ENCODE measurements around the gene DCN. TPM values are rescaled to one million over a fixed set of nuclear protein-coding genes. Genes with fewer than 3 reads are reported as not detected.
A peak's percentile ranks its signal among the peaks of the same experiment; 100 is the strongest.

DCN gene
- total RNA-seq, 6 experiments from 2014 or later = 82.7 to 235 (median 164) TPM

DNA sequence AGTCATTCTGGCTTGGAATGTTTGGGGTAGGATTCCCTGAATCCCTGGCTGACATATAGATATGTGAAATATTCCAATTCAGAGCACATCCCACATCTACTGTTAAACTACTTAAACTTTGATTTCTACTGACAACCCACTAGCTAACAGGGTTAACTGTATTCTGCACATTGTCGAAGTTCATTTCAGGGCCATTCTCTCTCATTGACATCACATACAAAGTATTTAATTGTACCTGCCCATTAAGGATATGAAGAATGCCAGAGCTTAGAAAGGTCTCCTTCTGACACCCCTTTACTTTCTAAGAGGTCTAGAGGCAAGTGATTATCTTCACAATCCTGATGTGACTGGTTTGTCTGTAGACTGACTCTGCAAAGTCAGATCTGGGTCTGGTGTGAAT lies 2.8 kb upstream of the DCN start:
- no peaks in the 10 kb centered on the region for H3K36me3 ChIP-seq
- no peak for TF ChIP-seq POLR2A (IDR thresholded peaks at IDR 0.05)
- TF ChIP-seq, protein P1, sequence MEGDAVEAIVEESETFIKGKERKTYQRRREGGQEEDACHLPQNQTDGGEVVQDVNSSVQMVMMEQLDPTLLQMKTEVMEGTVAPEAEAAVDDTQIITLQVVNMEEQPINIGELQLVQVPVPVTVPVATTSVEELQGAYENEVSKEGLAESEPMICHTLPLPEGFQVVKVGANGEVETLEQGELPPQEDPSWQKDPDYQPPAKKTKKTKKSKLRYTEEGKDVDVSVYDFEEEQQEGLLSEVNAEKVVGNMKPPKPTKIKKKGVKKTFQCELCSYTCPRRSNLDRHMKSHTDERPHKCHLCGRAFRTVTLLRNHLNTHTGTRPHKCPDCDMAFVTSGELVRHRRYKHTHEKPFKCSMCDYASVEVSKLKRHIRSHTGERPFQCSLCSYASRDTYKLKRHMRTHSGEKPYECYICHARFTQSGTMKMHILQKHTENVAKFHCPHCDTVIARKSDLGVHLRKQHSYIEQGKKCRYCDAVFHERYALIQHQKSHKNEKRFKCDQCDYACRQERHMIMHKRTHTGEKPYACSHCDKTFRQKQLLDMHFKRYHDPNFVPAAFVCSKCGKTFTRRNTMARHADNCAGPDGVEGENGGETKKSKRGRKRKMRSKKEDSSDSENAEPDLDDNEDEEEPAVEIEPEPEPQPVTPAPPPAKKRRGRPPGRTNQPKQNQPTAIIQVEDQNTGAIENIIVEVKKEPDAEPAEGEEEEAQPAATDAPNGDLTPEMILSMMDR (IDR thresholded peaks at IDR 0.05) = no peak
- intact Hi-C loops (cut with DNase I) = no loop called here
- no peaks in the 10 kb centered on the region for H3K4me1 ChIP-seq
- no peaks in the 10 kb centered on the region for H3K27me3 ChIP-seq
- no peak overlapping the region for H3K4me3 ChIP-seq
- no peak for DNase-seq
- no peak overlapping the region for H3K27ac ChIP-seq
- H3K9me3 ChIP-seq = no peaks in the 10 kb centered on the region
- ATAC-seq = no peak
- 63% methylated on average over 1 of the region's 1 CpG for WGBS (ENCODE audit: insufficient coverage, low coverage, low lambda C conversion rate, missing lambda C conversion rate)

DNA sequence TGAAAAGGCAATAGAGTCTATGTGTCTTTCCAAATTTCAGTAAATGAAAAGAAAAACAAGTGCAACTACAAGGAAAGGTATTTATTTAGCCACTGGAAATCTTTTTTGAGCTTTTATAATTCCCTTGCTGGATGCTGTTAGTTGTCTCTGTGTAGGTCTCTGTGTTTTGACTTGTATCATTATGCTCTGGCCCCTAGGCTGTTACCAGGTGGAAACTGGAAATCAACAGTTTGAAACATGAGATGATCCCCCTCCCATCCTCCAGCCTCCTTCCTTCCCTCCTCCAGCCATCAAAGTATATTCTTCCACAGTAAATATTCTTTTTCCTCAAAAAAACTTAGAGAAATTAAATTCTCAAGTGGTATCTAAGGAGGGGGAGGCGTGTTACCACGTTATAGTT lies 934 bp upstream of the DCN start:
- no peak for DNase-seq

DNA sequence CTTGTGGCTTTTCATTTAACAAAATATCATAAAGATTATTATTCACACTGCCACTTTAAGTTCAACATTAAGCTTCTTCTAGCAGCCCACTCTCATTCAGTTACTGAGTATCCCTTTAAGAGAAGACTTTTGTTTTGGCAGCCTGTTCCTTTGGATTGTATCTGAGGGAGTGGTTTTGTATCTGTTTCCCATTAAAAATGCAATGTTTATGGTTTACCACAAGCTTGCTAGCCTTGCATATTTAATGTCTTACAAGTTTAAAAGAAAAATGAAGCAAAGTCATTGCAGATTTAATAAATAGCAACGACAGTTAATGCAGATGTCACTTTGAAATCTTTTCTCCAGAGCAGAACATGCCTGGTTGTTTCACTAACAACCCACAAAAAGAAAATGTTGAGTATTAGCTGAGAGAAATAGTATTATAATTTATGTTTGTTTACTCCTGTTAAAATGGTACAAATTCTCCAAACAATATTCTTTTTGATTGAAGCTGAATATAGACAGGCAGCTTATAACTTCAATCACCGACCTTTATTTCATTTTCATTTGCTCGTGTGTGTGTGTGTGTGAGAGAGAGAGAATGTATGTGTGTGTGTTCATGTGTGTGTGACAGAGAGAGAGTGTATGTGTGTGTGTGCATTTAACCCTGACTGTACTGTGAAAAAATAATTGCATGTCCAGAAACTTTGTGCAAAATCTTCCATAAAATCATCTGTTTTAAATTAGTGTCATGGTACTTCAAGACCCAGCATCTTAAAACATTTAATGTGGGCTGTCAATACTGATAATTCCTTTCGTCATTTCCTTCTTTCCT lies 1.8 kb downstream of the DCN start:
- TF ChIP-seq, protein P1 (IDR thresholded peaks at IDR 0.05) = no peak
- TF ChIP-seq POLR2A (IDR thresholded peaks at IDR 0.05) = no peak
- DNase-seq = no peak
- Histone ChIP-seq H3K27ac (peak overlapping the region in 2 of 3 donors; percentile 13 to 18), H3K4me3 (peak overlapping the region; percentile 3 to 20 (median 6)), H3K4me1 (no peaks in the 10 kb centered on the region), H3K9me3 (no peaks in the 10 kb centered on the region), H3K27me3 (no peaks in the 10 kb centered on the region), H3K36me3 (no peaks in the 10 kb centered on the region)
- 13% methylated on average over 4 of the region's 4 CpGs for whole genome bisulfite sequencing (ENCODE audit: insufficient coverage, low coverage, low lambda C conversion rate, missing lambda C conversion rate)
- intact Hi-C loops (cut with DNase I) = no loop called here
- ATAC-seq = no peak

More for the DNA sequence above, 934 bp upstream of the DCN start:
- 21% methylated on average over 2 of the region's 2 CpGs for WGBS (ENCODE audit: insufficient coverage, low coverage, low lambda C conversion rate, missing lambda C conversion rate)
- no peak overlapping the region for H3K27ac ChIP-seq
- intact Hi-C loops (cut with DNase I) = no loop called here
- H3K36me3 ChIP-seq = no peaks in the 10 kb centered on the region
- H3K27me3 ChIP-seq = no peaks in the 10 kb centered on the region
- no peak overlapping the region for H3K4me3 ChIP-seq
- no peaks in the 10 kb centered on the region for H3K4me1 ChIP-seq
- H3K9me3 ChIP-seq = no peaks in the 10 kb centered on the region
- TF ChIP-seq, protein P1 (IDR thresholded peaks at IDR 0.05) = no peak
- ATAC-seq = no peak

DNA sequence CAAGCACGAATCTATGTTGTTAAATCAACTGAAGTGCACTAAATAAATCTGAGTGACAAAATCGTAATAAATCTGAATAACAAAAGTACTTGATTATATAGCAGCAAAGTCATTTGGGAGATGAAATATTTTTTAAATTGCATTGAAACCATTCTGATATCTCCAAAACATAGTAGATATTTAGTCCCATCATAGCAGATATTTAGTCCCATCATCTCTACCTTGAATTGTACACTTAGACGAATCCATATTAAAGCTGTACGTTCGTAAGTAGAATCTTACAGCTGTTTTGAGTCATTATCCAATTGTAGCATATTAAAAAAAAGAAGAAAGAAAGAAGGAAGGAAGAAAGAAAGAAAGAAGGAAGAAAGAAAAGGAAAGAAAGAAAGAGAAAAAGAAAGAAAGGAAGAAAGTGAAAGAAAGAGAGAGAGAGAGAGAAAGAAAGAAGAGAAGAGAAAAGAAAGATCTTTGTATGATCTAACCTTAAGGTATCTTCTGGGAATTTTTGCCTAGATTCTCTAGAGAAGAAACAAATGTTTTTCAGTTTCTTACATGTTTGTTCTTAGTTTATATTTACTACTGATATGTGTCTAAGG lies 2.6 kb downstream of the DCN start:
- H3K27ac ChIP-seq = peak overlapping the region in 1 of 3 donors; percentile 13
- H3K36me3 ChIP-seq = no peaks in the 10 kb centered on the region
- intact Hi-C loops (cut with DNase I) = no loop called here
- no peak for TF ChIP-seq POLR2A (IDR thresholded peaks at IDR 0.05)
- TF ChIP-seq, protein P1 (IDR thresholded peaks at IDR 0.05) = no peak
- H3K27me3 ChIP-seq = no peaks in the 10 kb centered on the region
- ATAC-seq = no peak
- no peaks in the 10 kb centered on the region for H3K4me1 ChIP-seq
- DNase-seq = no peak
- H3K4me3 ChIP-seq = peak overlapping the region in 2 of 3 donors; percentile 6 to 20
- 53% methylated on average over 5 of the region's 5 CpGs for WGBS (ENCODE audit: insufficient coverage, low coverage, low lambda C conversion rate, missing lambda C conversion rate)
- no peaks in the 10 kb centered on the region for H3K9me3 ChIP-seq

Data from right lobe of liver (tissue), 6 donors.